ENCODE data around the gene EIF4E3. TPM values are rescaled to one million over a fixed set of nuclear protein-coding genes. Genes with fewer than 3 reads are reported as not detected.

Gene EIF4E3
- total RNA-seq, 1 donor from 2014 or later = 3.5 TPM

DNA sequence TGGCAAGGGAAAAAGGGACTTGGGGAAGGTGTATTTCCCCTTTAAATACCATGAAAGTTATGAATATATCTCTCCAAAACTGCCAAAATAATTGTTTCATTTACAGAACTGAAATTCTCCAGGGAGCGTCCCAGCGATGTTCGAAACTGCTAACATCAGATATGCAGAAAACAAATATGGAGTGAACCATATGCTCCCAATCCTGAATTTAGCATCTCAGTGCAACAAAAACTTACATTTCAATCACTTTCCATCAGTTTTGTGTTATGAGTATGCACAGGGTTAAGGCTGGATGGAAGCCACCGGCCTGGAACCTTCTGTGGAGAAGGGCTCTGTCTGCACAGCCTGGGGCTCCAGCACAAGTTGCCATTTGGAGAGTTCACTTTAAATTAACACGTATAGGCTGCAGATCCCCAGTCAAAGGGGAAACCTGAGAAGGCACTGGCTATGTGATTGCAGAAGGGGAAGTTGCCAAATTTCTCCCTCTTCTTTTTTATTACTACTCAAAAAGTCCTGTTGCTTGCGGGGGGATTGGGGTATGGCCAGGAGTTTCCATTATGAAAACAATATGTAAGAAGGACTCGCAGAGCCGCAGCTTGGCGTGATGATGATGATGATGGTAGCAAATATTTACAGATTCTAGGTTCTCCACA, 84.7 kb downstream of the EIF4E3 start:
- H3K27me3 Mint-ChIP-seq (ENCODE audit: low read depth, unreplicated experiment) = peaks cover 12% of the 10 kb centered on the region
- H3K4me2 ChIP-seq (ENCODE audit: low read length) = no peak overlapping the region
- DNase-seq (ENCODE audit: low read depth) = no peak
- H3K4me1 ChIP-seq (ENCODE audit: insufficient read depth, low read length) = no peaks in the 10 kb centered on the region
- no peak overlapping the region for H3K27ac ChIP-seq (ENCODE audit: low read depth, low read length)
- no peak overlapping the region for H3K9ac ChIP-seq (ENCODE audit: low read length)
- H3K79me2 ChIP-seq (ENCODE audit: insufficient read depth, low read length) = no peaks in the 10 kb centered on the region
- peaks cover 3% of the 10 kb centered on the region for H3K36me3 Mint-ChIP-seq (ENCODE audit: low read depth, unreplicated experiment)
- FAIRE-seq = no peak
- H3K4me3 Mint-ChIP-seq (ENCODE audit: unreplicated experiment) = no peak overlapping the region
- H3K27ac Mint-ChIP-seq (ENCODE audit: unreplicated experiment) = no peak overlapping the region
- H3K36me3 ChIP-seq (ENCODE audit: insufficient read depth, low read length) = no peaks in the 10 kb centered on the region
- H3K9me3 ChIP-seq (ENCODE audit: insufficient read depth, low read depth, low read length) = no peaks in the 10 kb centered on the region
- TF ChIP-seq, protein P1, sequence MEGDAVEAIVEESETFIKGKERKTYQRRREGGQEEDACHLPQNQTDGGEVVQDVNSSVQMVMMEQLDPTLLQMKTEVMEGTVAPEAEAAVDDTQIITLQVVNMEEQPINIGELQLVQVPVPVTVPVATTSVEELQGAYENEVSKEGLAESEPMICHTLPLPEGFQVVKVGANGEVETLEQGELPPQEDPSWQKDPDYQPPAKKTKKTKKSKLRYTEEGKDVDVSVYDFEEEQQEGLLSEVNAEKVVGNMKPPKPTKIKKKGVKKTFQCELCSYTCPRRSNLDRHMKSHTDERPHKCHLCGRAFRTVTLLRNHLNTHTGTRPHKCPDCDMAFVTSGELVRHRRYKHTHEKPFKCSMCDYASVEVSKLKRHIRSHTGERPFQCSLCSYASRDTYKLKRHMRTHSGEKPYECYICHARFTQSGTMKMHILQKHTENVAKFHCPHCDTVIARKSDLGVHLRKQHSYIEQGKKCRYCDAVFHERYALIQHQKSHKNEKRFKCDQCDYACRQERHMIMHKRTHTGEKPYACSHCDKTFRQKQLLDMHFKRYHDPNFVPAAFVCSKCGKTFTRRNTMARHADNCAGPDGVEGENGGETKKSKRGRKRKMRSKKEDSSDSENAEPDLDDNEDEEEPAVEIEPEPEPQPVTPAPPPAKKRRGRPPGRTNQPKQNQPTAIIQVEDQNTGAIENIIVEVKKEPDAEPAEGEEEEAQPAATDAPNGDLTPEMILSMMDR (IDR thresholded peaks at IDR 0.05; ENCODE audit: insufficient read depth, low read depth, low read length) = no peak
- no peak for TF ChIP-seq EZH2 (IDR thresholded peaks at IDR 0.05; ENCODE audit: insufficient read depth, low read length)
- H3K4me3 ChIP-seq (ENCODE audit: insufficient read depth, low read depth, low read length) = no peak overlapping the region
- H2AFZ ChIP-seq (ENCODE audit: low read depth, low read length) = no peak overlapping the region
- no peaks in the 10 kb centered on the region for H3K4me1 Mint-ChIP-seq (ENCODE audit: low read depth, unreplicated experiment)
- H3K27me3 ChIP-seq (ENCODE audit: insufficient read depth, low read length) = no peaks in the 10 kb centered on the region
- no peaks in the 10 kb centered on the region for H4K20me1 ChIP-seq (ENCODE audit: insufficient read depth, low read length)
- no peaks in the 10 kb centered on the region for H3K9me3 Mint-ChIP-seq (ENCODE audit: unreplicated experiment)

DNA sequence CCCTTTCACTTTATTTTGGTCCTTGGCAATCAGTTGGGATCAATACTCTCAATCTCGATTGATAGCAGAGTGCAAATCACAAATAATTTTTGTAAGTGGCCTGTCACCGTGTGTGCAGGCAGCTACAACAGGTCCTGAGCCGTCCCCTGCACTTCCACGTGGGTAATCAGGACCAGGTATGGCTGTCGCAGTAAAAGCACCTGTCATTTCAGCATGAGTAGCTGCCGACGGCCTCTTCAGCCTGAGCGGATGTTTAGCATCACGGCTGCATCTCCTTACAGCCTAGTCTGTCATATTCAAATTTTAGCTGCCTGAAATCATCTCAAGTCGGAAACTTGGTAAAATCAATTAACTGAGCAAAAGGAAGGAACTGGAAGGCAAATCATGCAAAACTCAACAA, 88.7 kb downstream of the EIF4E3 start:
- no peak overlapping the region for H3K27ac ChIP-seq (ENCODE audit: low read depth, low read length)
- no peaks in the 10 kb centered on the region for H3K4me1 ChIP-seq (ENCODE audit: insufficient read depth, low read length)
- no peaks in the 10 kb centered on the region for H3K9me3 ChIP-seq (ENCODE audit: insufficient read depth, low read depth, low read length)
- Mint-ChIP-seq H3K9me3 (ENCODE audit: unreplicated experiment) (peaks cover 3% of the 10 kb centered on the region), H3K27ac (ENCODE audit: unreplicated experiment) (no peak overlapping the region), H3K4me1 (ENCODE audit: low read depth, unreplicated experiment) (no peaks in the 10 kb centered on the region), H3K36me3 (ENCODE audit: low read depth, unreplicated experiment) (peaks cover 2% of the 10 kb centered on the region), H3K4me3 (ENCODE audit: unreplicated experiment) (no peak overlapping the region), H3K27me3 (ENCODE audit: low read depth, unreplicated experiment) (peaks cover 12% of the 10 kb centered on the region)
- H3K4me3 ChIP-seq (ENCODE audit: insufficient read depth, low read depth, low read length) = no peak overlapping the region
- no peaks in the 10 kb centered on the region for H4K20me1 ChIP-seq (ENCODE audit: insufficient read depth, low read length)
- H3K36me3 ChIP-seq (ENCODE audit: insufficient read depth, low read length) = no peaks in the 10 kb centered on the region
- no peak overlapping the region for H3K9ac ChIP-seq (ENCODE audit: low read length)
- H3K79me2 ChIP-seq (ENCODE audit: insufficient read depth, low read length) = no peaks in the 10 kb centered on the region
- FAIRE-seq (no peak), DNase-seq (ENCODE audit: low read depth) (no peak)
- H2AFZ ChIP-seq (ENCODE audit: low read depth, low read length) = no peak overlapping the region
- no peaks in the 10 kb centered on the region for H3K27me3 ChIP-seq (ENCODE audit: insufficient read depth, low read length)
- no peak overlapping the region for H3K4me2 ChIP-seq (ENCODE audit: low read length)
- no peak for TF ChIP-seq EZH2 (IDR thresholded peaks at IDR 0.05; ENCODE audit: insufficient read depth, low read length)
- TF ChIP-seq, protein P1 (IDR thresholded peaks at IDR 0.05; ENCODE audit: insufficient read depth, low read depth, low read length) = no peak

DNA sequence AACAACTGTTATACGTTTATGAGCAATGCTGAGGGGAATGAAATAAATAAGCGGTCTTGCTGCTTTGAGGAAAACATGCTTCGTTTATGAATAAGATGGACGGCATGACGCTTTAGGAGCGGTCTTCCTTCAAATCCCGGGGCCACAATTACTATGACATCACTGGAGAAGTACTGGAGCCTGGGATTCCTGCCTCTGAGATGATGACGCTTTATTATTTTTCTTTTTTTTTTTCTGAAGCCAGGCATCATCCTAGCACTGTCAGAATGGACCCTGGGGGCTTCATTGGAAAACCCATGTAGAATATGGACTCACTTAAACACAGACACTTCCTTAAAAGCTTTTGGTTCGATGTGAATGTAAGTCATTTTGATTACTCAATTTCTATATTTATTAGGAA, 89.2 kb downstream of the EIF4E3 start:
- DNase-seq (ENCODE audit: low read depth) (no peak), FAIRE-seq (no peak)
- H3K4me1 Mint-ChIP-seq (ENCODE audit: low read depth, unreplicated experiment) = no peaks in the 10 kb centered on the region

More for the DNA sequence above, 89.2 kb downstream of the EIF4E3 start:
- Histone ChIP-seq H3K79me2 (ENCODE audit: insufficient read depth, low read length) (no peaks in the 10 kb centered on the region), H2AFZ (ENCODE audit: low read depth, low read length) (no peak overlapping the region), H3K36me3 (ENCODE audit: insufficient read depth, low read length) (no peaks in the 10 kb centered on the region), H3K9ac (ENCODE audit: low read length) (no peak overlapping the region), H3K4me2 (ENCODE audit: low read length) (no peak overlapping the region), H3K27ac (ENCODE audit: low read depth, low read length) (no peak overlapping the region), H3K27me3 (ENCODE audit: insufficient read depth, low read length) (no peaks in the 10 kb centered on the region), H3K9me3 (ENCODE audit: insufficient read depth, low read depth, low read length) (no peaks in the 10 kb centered on the region), H4K20me1 (ENCODE audit: insufficient read depth, low read length) (no peaks in the 10 kb centered on the region), H3K4me1 (ENCODE audit: insufficient read depth, low read length) (no peaks in the 10 kb centered on the region), H3K4me3 (ENCODE audit: insufficient read depth, low read depth, low read length) (no peak overlapping the region)
- Mint-ChIP-seq H3K27ac (ENCODE audit: unreplicated experiment) (no peak overlapping the region), H3K9me3 (ENCODE audit: unreplicated experiment) (peaks cover 3% of the 10 kb centered on the region), H3K4me3 (ENCODE audit: unreplicated experiment) (no peak overlapping the region), H3K36me3 (ENCODE audit: low read depth, unreplicated experiment) (peaks cover 2% of the 10 kb centered on the region), H3K27me3 (ENCODE audit: low read depth, unreplicated experiment) (peaks cover 12% of the 10 kb centered on the region)
- TF ChIP-seq, protein P1 (IDR thresholded peaks at IDR 0.05; ENCODE audit: insufficient read depth, low read depth, low read length) = no peak
- TF ChIP-seq EZH2 (IDR thresholded peaks at IDR 0.05; ENCODE audit: insufficient read depth, low read length) = no peak

Measured in astrocyte (in vitro differentiated cells and primary cell).